ELF-1 (cell line): ENCODE data around the gene MEMO1.
"Not testable (repeated sequence)": the region's sequence is repeated elsewhere in the genome, so short reads cannot be mapped to it uniquely, and the experiment has no call there.

Experiments
- DNase-seq: peaks from one replicate; pipeline ENCODE4 v3.0.0-alpha.2; 2016; ENCODE audit warnings: low read depth, low spot score

MEMO1 gene

GRCh38 chr2:31909661-31910060 lies 101.1 kb downstream of the MEMO1 start:
- DNase-seq, result no peak

- not testable (repeated sequence) for DNase-seq
Observed at GRCh38 chr2:31907491-31907890, 103.3 kb downstream of the MEMO1 start.

- no peak for DNase-seq
Observed at GRCh38 chr2:31903109-31903780, 107.6 kb downstream of the MEMO1 start.

GRCh38 chr2:31901900-31902299 lies 108.9 kb downstream of the MEMO1 start:
- DNase-seq, result no peak

- DNase-seq, result not testable (repeated sequence)
Observed at GRCh38 chr2:31900156-31900555, 110.7 kb downstream of the MEMO1 start.

- DNase-seq, result not testable (repeated sequence)
Observed at GRCh38 chr2:31898346-31898745, 112.5 kb downstream of the MEMO1 start.

- DNase-seq, result not testable (repeated sequence)
Observed at GRCh38 chr2:31897340-31897739, 113.5 kb downstream of the MEMO1 start.

- no peak for DNase-seq
Observed at GRCh38 chr2:31896293-31896692, 114.5 kb downstream of the MEMO1 start.

- no peak for DNase-seq
Observed at GRCh38 chr2:31894656-31895055, 116.2 kb downstream of the MEMO1 start.

GRCh38 chr2:31893094-31893493 lies 117.7 kb downstream of the MEMO1 start:
- no peak for DNase-seq

- no peak for DNase-seq
Observed at GRCh38 chr2:31889044-31889443, 121.8 kb downstream of the MEMO1 start.

GRCh38 chr2:31888550-31888949 lies 122.3 kb downstream of the MEMO1 start:
- DNase-seq, result no peak

GRCh38 chr2:31886700-31887099 lies 124.1 kb downstream of the MEMO1 start:
- DNase-seq, result peak; percentile 34

GRCh38 chr2:31877008-31877407 lies 133.8 kb downstream of the MEMO1 start:
- no peak for DNase-seq

- DNase-seq, result no peak
Observed at GRCh38 chr2:31874071-31874470, 136.7 kb downstream of the MEMO1 start.

- DNase-seq, result no peak
Observed at GRCh38 chr2:31865215-31865614, 145.6 kb downstream of the MEMO1 start.

GRCh38 chr2:31863867-31864266 lies 146.9 kb downstream of the MEMO1 start:
- DNase-seq, result no peak

- DNase-seq, result not testable (repeated sequence)
Observed at GRCh38 chr2:31863015-31863656, 147.7 kb downstream of the MEMO1 start.

- no peak for DNase-seq
Observed at GRCh38 chr2:31859959-31860358, 150.8 kb downstream of the MEMO1 start.

GRCh38 chr2:31853521-31853920 lies 157.3 kb downstream of the MEMO1 start:
- no peak for DNase-seq

GRCh38 chr2:31842150-31842549 lies 168.7 kb downstream of the MEMO1 start:
- DNase-seq, result not testable (repeated sequence)

GRCh38 chr2:31835450-31835849 lies 175.4 kb downstream of the MEMO1 start:
- DNase-seq, result no peak

- no peak for DNase-seq
Observed at GRCh38 chr2:31832363-31832762, 178.4 kb downstream of the MEMO1 start.
